Subcutaneous abdominal adipose tissue (tissue), 5 donors: ENCODE results near the gene EEF1AKMT2.
A peak's percentile ranks its signal among the peaks of the same experiment; 100 is the strongest.

Experiments
- H3K27ac ChIP-seq: one replicate; pipeline ENCODE4 v1.7.0; 2013; ENCODE audit warnings: low read depth, mild to moderate bottlenecking, inconsistent platforms, low read length, moderate library complexity
- H3K27me3 ChIP-seq, 5 donors: one replicate each; pipeline ENCODE4 v1.7.0; 2013; ENCODE audit warnings: low read length in 5 of 5, inconsistent platforms in 1 of 5; ENCODE audit not compliant: control insufficient read depth in 5 of 5, insufficient read depth in 4 of 5
- H3K36me3 ChIP-seq, 5 donors: one replicate each; pipeline ENCODE4 v1.7.0; 2013; ENCODE audit warnings: low read length in 5 of 5; ENCODE audit not compliant: control insufficient read depth in 5 of 5, insufficient read depth in 5 of 5
- H3K4me1 ChIP-seq, 5 donors: one replicate each; pipeline ENCODE4 v1.7.0; 2013; ENCODE audit warnings: low read length in 5 of 5, mild to moderate bottlenecking in 3 of 5, moderate library complexity in 1 of 5; ENCODE audit not compliant: control insufficient read depth in 5 of 5, insufficient read depth in 5 of 5
- H3K4me3 ChIP-seq, 5 donors: one replicate each; pipeline ENCODE4 v1.7.0; 2013; ENCODE audit warnings: low read length in 5 of 5, low read depth in 1 of 5
- H3K9ac ChIP-seq, 5 donors: one replicate each; pipeline ENCODE4 v1.7.0; 2013; ENCODE audit warnings: low read length in 5 of 5, mild to moderate bottlenecking in 4 of 5, moderate library complexity in 3 of 5
- H3K9me3 ChIP-seq, 5 donors: one replicate each; pipeline ENCODE4 v1.7.0; 2013; ENCODE audit warnings: low read length in 5 of 5; ENCODE audit not compliant: control insufficient read depth in 5 of 5
- donor health status: healthy.
- donor health status: healthy.
- donor health status: healthy.
- donor health status: healthy.
- donor health status: healthy.

Gene EEF1AKMT2

GRCh38 chr10:124732931-124733570 is 58.6 kb downstream of the EEF1AKMT2 start:
- Histone ChIP-seq H3K27ac (peak overlapping the region; percentile 90), H3K4me3 (peak overlapping the region in 1 of 5 donors; percentile 17), H3K9me3 (no peaks in the 10 kb centered on the region), H3K4me1 (peaks cover 45 to 94% (median 86%) of the 10 kb centered on the region in 5 donors), H3K9ac (peak overlapping the region in 3 of 5 donors; percentile 49 to 54 (median 52)), H3K27me3 (no peaks in the 10 kb centered on the region), H3K36me3 (peaks cover 0 to 8% (median 0%) of the 10 kb centered on the region in 5 donors)

- Histone ChIP-seq H3K9me3 (no peaks in the 10 kb centered on the region), H3K9ac (no peak overlapping the region), H3K27me3 (no peaks in the 10 kb centered on the region), H3K27ac (peak overlapping the region; percentile 7), H3K4me1 (peaks cover 38 to 88% (median 83%) of the 10 kb centered on the region in 5 donors), H3K4me3 (no peak overlapping the region), H3K36me3 (peaks cover 0 to 8% (median 0%) of the 10 kb centered on the region in 5 donors)
Measured at GRCh38 chr10:124731551-124731950, 60.1 kb downstream of the EEF1AKMT2 start.

- Histone ChIP-seq H3K9me3 (no peaks in the 10 kb centered on the region), H3K4me1 (peaks cover 32 to 86% (median 82%) of the 10 kb centered on the region in 5 donors), H3K9ac (no peak overlapping the region), H3K36me3 (peaks cover 0 to 8% (median 0%) of the 10 kb centered on the region in 5 donors), H3K27ac (no peak overlapping the region), H3K4me3 (no peak overlapping the region), H3K27me3 (no peaks in the 10 kb centered on the region)
Measured at GRCh38 chr10:124730790-124731189, 60.9 kb downstream of the EEF1AKMT2 start.

- Histone ChIP-seq H3K4me1 (peaks cover 30 to 86% (median 82%) of the 10 kb centered on the region in 5 donors), H3K27ac (peak overlapping the region; percentile 26), H3K4me3 (peak overlapping the region in 1 of 5 donors; percentile 12), H3K9me3 (no peaks in the 10 kb centered on the region), H3K9ac (no peak overlapping the region), H3K36me3 (peaks cover 0 to 6% (median 0%) of the 10 kb centered on the region in 5 donors), H3K27me3 (no peaks in the 10 kb centered on the region)
Measured at GRCh38 chr10:124728830-124729661, 62.6 kb downstream of the EEF1AKMT2 start.

- Histone ChIP-seq H3K27ac (peak overlapping the region; percentile 26), H3K36me3 (peaks cover 0 to 6% (median 0%) of the 10 kb centered on the region in 5 donors), H3K27me3 (no peaks in the 10 kb centered on the region), H3K9me3 (no peaks in the 10 kb centered on the region), H3K4me3 (peak overlapping the region in 2 of 5 donors; percentile 5 to 12), H3K9ac (peak overlapping the region in 1 of 5 donors; percentile 20), H3K4me1 (peaks cover 33 to 86% (median 82%) of the 10 kb centered on the region in 5 donors)
Measured at GRCh38 chr10:124728071-124728829, 63.4 kb downstream of the EEF1AKMT2 start.

- Histone ChIP-seq H3K9me3 (no peaks in the 10 kb centered on the region), H3K4me3 (no peak overlapping the region), H3K4me1 (peaks cover 35 to 86% (median 82%) of the 10 kb centered on the region in 5 donors), H3K27me3 (no peaks in the 10 kb centered on the region), H3K36me3 (peaks cover 0 to 6% (median 0%) of the 10 kb centered on the region in 5 donors), H3K27ac (peak overlapping the region; percentile 26), H3K9ac (peak overlapping the region in 1 of 5 donors; percentile 33)
Measured at GRCh38 chr10:124727361-124727960, 64.2 kb downstream of the EEF1AKMT2 start.

GRCh38 chr10:124725791-124726190 is 65.9 kb downstream of the EEF1AKMT2 start:
- Histone ChIP-seq H3K4me1 (peaks cover 37 to 96% (median 90%) of the 10 kb centered on the region in 5 donors), H3K27ac (no peak overlapping the region), H3K9me3 (no peaks in the 10 kb centered on the region), H3K36me3 (peaks cover 0 to 6% (median 0%) of the 10 kb centered on the region in 5 donors), H3K27me3 (no peaks in the 10 kb centered on the region), H3K9ac (no peak overlapping the region), H3K4me3 (no peak overlapping the region)

GRCh38 chr10:124725171-124725631 is 66.5 kb downstream of the EEF1AKMT2 start:
- no peaks in the 10 kb centered on the region for H3K27me3 ChIP-seq
- H3K9ac ChIP-seq, result peak overlapping the region in 1 of 5 donors; percentile 30
- peak overlapping the region; percentile 83 for H3K27ac ChIP-seq
- H3K4me3 ChIP-seq, result no peak overlapping the region
- H3K36me3 ChIP-seq, result peaks cover 0 to 6% (median 0%) of the 10 kb centered on the region in 5 donors
- H3K4me1 ChIP-seq, result peaks cover 37 to 94% (median 92%) of the 10 kb centered on the region in 5 donors
- H3K9me3 ChIP-seq, result no peaks in the 10 kb centered on the region

- Histone ChIP-seq H3K36me3 (peaks cover 0 to 6% (median 0%) of the 10 kb centered on the region in 5 donors), H3K9me3 (no peaks in the 10 kb centered on the region), H3K27ac (peak overlapping the region; percentile 83), H3K4me1 (peaks cover 35 to 91% (median 88%) of the 10 kb centered on the region in 5 donors), H3K4me3 (peak overlapping the region in 2 of 5 donors; percentile 8 to 9), H3K27me3 (no peaks in the 10 kb centered on the region), H3K9ac (peak overlapping the region in 2 of 5 donors; percentile 30 to 49)
Measured at GRCh38 chr10:124724279-124725027, 67.2 kb downstream of the EEF1AKMT2 start.
